H1 (cell line): Measurements from ENCODE around the gene CACNA1C. TPM values are rescaled to one million over a fixed set of nuclear protein-coding genes. Genes with fewer than 3 reads are reported as not detected.
A peak's percentile ranks its signal among the peaks of the same experiment; 100 is the strongest.

Experiments
- CTCF ChIA-PET: fragments of 300-600 bp; sonication (Branson Sonifier 250); formaldehyde crosslinking; loops from one replicate; lab custom pipeline; 2021; ENCODE audit not compliant: partially characterized antibody; lab: Charles Lee
- POLR2A ChIA-PET: fragments of 300-600 bp; sonication (Branson Sonifier 250); formaldehyde crosslinking; loops from one replicate; lab custom pipeline; 2021; ENCODE audit warnings: inconsistent platforms; ENCODE audit not compliant: partially characterized antibody; lab: Charles Lee
- DNase-seq, 2 experiments: peaks; one replicate each; pipeline versions ENCODE4 v3.0.0 to v3.0.0-alpha.2; 2010 to 2022; ENCODE audit warnings: low spot score in 2 of 2, low read depth in 1 of 2, mixed read lengths in 1 of 2
- FAIRE-seq: peaks from 2 replicates; lab custom pipeline; 2011; peaks lifted over from hg19 to GRCh38; lab: Jason Lieb, UNC
- H2AFZ ChIP-seq: 2 replicates; pipeline ENCODE4 v1.8.1; 2012; ENCODE audit warnings: low read length, inconsistent platforms
- H2AK5ac ChIP-seq: 2 replicates; pipeline ENCODE4 v1.6.1; 2013; ENCODE audit warnings: low read depth, low read length
- H2BK120ac ChIP-seq: replicated peaks from 2 replicates; pipeline ENCODE3; 2013; ENCODE audit warnings: low read depth, low read length, inconsistent platforms
- H2BK12ac ChIP-seq: 2 replicates; pipeline ENCODE4 v1.6.1; 2013; ENCODE audit warnings: low read depth, low read length
- H2BK15ac ChIP-seq: 2 replicates; pipeline ENCODE4 v1.6.1; 2013; ENCODE audit warnings: low read length
- H2BK20ac ChIP-seq: 2 replicates; pipeline ENCODE4 v1.6.1; 2013; ENCODE audit warnings: low read length
- H2BK5ac ChIP-seq: 2 replicates; pipeline ENCODE4 v1.6.1; 2013; ENCODE audit warnings: low read depth, low read length
- H3K14ac ChIP-seq: 2 replicates; pipeline ENCODE4 v1.6.1; 2013; ENCODE audit warnings: inconsistent platforms; ENCODE audit not compliant: insufficient read length
- H3K18ac ChIP-seq: 2 replicates; pipeline ENCODE4 v1.6.1; 2013; ENCODE audit warnings: low read length; ENCODE audit errors: extremely low read depth
- H3K23ac ChIP-seq: 2 replicates; pipeline ENCODE4 v1.6.1; 2013; ENCODE audit warnings: inconsistent platforms; ENCODE audit not compliant: insufficient read length
- H3K23me2 ChIP-seq: 2 replicates; pipeline ENCODE4 v1.6.1; 2013; ENCODE audit warnings: low read depth, low read length
- H3K27ac ChIP-seq: 2 replicates; pipeline ENCODE4 v1.6.1; 2011; ENCODE audit warnings: low read depth, low read length, inconsistent platforms
- H3K27me3 ChIP-seq, 4 experiments: replicated peaks in 1 of 4; 1 replicate in 1 of 4; 2 replicates in 3 of 4; pipeline versions ENCODE4 v1.6.1 to v1.8.1; 2011 to 2013; ENCODE audit warnings: low read length in 3 of 4, mild to moderate bottlenecking in 3 of 4, inconsistent platforms in 2 of 4, mixed read lengths in 2 of 4, moderate library complexity in 1 of 4; ENCODE audit not compliant: control insufficient read depth in 3 of 4, insufficient read depth in 3 of 4; ENCODE audit errors: extremely low read depth in 1 of 4
- H3K36me3 ChIP-seq, 4 experiments: 2 replicates each; pipeline versions ENCODE4 v1.6.1 to v1.8.1; 2011 to 2013; ENCODE audit warnings: mild to moderate bottlenecking in 4 of 4, low read length in 3 of 4, moderate library complexity in 2 of 4, control low read depth in 1 of 4, inconsistent platforms in 1 of 4; ENCODE audit not compliant: insufficient read depth in 4 of 4, control insufficient read depth in 2 of 4
- H3K4ac ChIP-seq: replicated peaks from 2 replicates; pipeline ENCODE3; 2013; ENCODE audit warnings: low read length, low read depth, mixed read lengths, inconsistent platforms; ENCODE audit not compliant: insufficient read length
- H3K4me1 ChIP-seq, 4 experiments: replicated peaks in 1 of 4; 1 replicate in 1 of 4; 2 replicates in 3 of 4; pipeline versions ENCODE4 v1.6.1 to v1.8.1; 2011 to 2013; ENCODE audit warnings: low read length in 3 of 4, inconsistent platforms in 2 of 4, mixed read lengths in 1 of 4; ENCODE audit not compliant: insufficient read depth in 4 of 4, control insufficient read depth in 3 of 4
- H3K4me2 ChIP-seq, 2 experiments: 2 replicates each; pipeline versions ENCODE4 v1.6.1 to v1.8.1; 2011 to 2013; ENCODE audit warnings: low read depth in 2 of 2, low read length in 2 of 2, control low read depth in 1 of 2, inconsistent platforms in 1 of 2, mild to moderate bottlenecking in 1 of 2; ENCODE audit not compliant: insufficient read depth in 1 of 2
- H3K4me3 ChIP-seq, 4 experiments: fragments of 200-600, 300-600 bp in 1 of 4; sonication (generic), shearing (Covaris generic), sonication (Bioruptor Twin) in 1 of 4; 2 replicates each; pipeline versions ENCODE4 v1.5.1 to v1.8.1; 2011 to 2016; ENCODE audit warnings: low read length in 4 of 4, low read depth in 3 of 4, control low read depth in 2 of 4, inconsistent platforms in 2 of 4, mild to moderate bottlenecking in 2 of 4, mixed read lengths in 1 of 4, moderate library complexity in 1 of 4; ENCODE audit not compliant: insufficient read depth in 2 of 4; ENCODE audit errors: extremely low read depth in 1 of 4
- H3K56ac ChIP-seq: replicated peaks from 2 replicates; pipeline ENCODE3; 2013; ENCODE audit warnings: low read depth, mild to moderate bottlenecking, mixed read lengths, low read length, inconsistent platforms; ENCODE audit not compliant: insufficient read length
- H3K79me1 ChIP-seq: 2 replicates; pipeline ENCODE4 v1.6.1; 2013; ENCODE audit warnings: low read depth, low read length, control low read depth
- H3K79me2 ChIP-seq, 2 experiments: 2 replicates each; pipeline versions ENCODE4 v1.6.1 to v1.8.1; 2012 to 2013; ENCODE audit warnings: low read length in 2 of 2, mild to moderate bottlenecking in 2 of 2, inconsistent platforms in 1 of 2; ENCODE audit not compliant: insufficient read depth in 2 of 2, control insufficient read depth in 1 of 2
- H3K9ac ChIP-seq, 4 experiments: replicated peaks in 1 of 4; 1 replicate in 1 of 4; 2 replicates in 3 of 4; pipeline versions ENCODE4 v1.6.1 to v1.8.1; 2011 to 2013; ENCODE audit warnings: low read depth in 3 of 4, low read length in 3 of 4, control low read depth in 2 of 4, mild to moderate bottlenecking in 2 of 4, moderate library complexity in 2 of 4, inconsistent platforms in 1 of 4; ENCODE audit errors: extremely low read depth in 1 of 4
- H3K9me3 ChIP-seq, 2 experiments: 2 replicates each; pipeline versions ENCODE4 v1.6.1 to v1.8.1; 2012 to 2013; ENCODE audit warnings: mild to moderate bottlenecking in 2 of 2, moderate library complexity in 2 of 2, control low read depth in 1 of 2, inconsistent platforms in 1 of 2, low read depth in 1 of 2, low read length in 1 of 2, mixed read lengths in 1 of 2; ENCODE audit not compliant: insufficient read depth in 2 of 2
- H4K20me1 ChIP-seq, 2 experiments: replicated peaks in 1 of 2; 2 replicates each; pipeline versions ENCODE3 to v1.8.1; 2011 to 2013; ENCODE audit warnings: inconsistent platforms in 2 of 2, low read length in 2 of 2, mild to moderate bottlenecking in 1 of 2; ENCODE audit not compliant: insufficient read depth in 2 of 2, control insufficient read depth in 1 of 2
- H4K5ac ChIP-seq: 2 replicates; pipeline ENCODE4 v1.6.1; 2013; ENCODE audit warnings: low read length, low read depth, mixed read lengths, inconsistent platforms; ENCODE audit not compliant: insufficient read length
- H4K8ac ChIP-seq: 2 replicates; pipeline ENCODE4 v1.8.0; 2013; ENCODE audit warnings: mild to moderate bottlenecking, moderate library complexity, low read length, inconsistent platforms; ENCODE audit not compliant: insufficient read depth; ENCODE audit errors: extremely low read depth
- H4K91ac ChIP-seq: replicated peaks from 2 replicates; pipeline ENCODE3; 2013; ENCODE audit warnings: low read length, mixed read lengths, inconsistent platforms; ENCODE audit not compliant: insufficient read length
- ATF3 ChIP-seq: IDR thresholded peaks from 2 replicates; pipeline ENCODE4 v1.6.1; 2011; ENCODE audit warnings: low read depth, mild to moderate bottlenecking, low read length; ENCODE audit not compliant: insufficient read depth
- BRCA1 ChIP-seq: IDR thresholded peaks from 2 replicates; pipeline ENCODE4 v1.6.1; 2012; ENCODE audit warnings: low read depth, low read length, improper control_type of control experiment
- FOSL1 ChIP-seq: IDR thresholded peaks from 2 replicates; pipeline ENCODE4 v1.6.1; 2011; ENCODE audit warnings: mild to moderate bottlenecking, low read depth, low read length, moderate library complexity; ENCODE audit not compliant: insufficient read depth
- GABPA ChIP-seq: IDR thresholded peaks from 2 replicates; pipeline ENCODE4 v1.6.1; 2011; ENCODE audit warnings: mild to moderate bottlenecking, low read length, moderate library complexity, borderline replicate concordance; ENCODE audit not compliant: insufficient read depth
- KDM1A ChIP-seq: fragments of 200-600, 300-600 bp; sonication (generic); IDR thresholded peaks from 2 replicates; pipeline ENCODE4 v1.7.1; 2016; ENCODE audit warnings: mild to moderate bottlenecking, low read length, borderline replicate concordance
- MAFK ChIP-seq: IDR thresholded peaks from 2 replicates; pipeline ENCODE4 v1.6.1; 2012; ENCODE audit warnings: low read depth, mild to moderate bottlenecking, improper control_type of control experiment, low read length
- NRF1 ChIP-seq: IDR thresholded peaks from 2 replicates; pipeline ENCODE4 v1.6.1; 2011; ENCODE audit warnings: mild to moderate bottlenecking, low read depth, low read length, improper control_type of control experiment
- SIRT6 ChIP-seq: IDR thresholded peaks from one replicate; pipeline ENCODE4 v1.7.1; 2012; ENCODE audit warnings: low read length, inconsistent platforms
- SIX5 ChIP-seq: IDR thresholded peaks from 2 replicates; pipeline ENCODE4 v1.6.1; 2011; ENCODE audit warnings: mild to moderate bottlenecking, low read depth, low read length
- SP1 ChIP-seq: IDR thresholded peaks from 2 replicates; pipeline ENCODE4 v1.6.1; 2011; ENCODE audit warnings: low read depth, low read length
- SP4 ChIP-seq: IDR thresholded peaks from 2 replicates; pipeline ENCODE4 v1.6.1; 2012; ENCODE audit warnings: low read length, inconsistent platforms
- TCF12 ChIP-seq: IDR thresholded peaks from 2 replicates; pipeline ENCODE4 v1.6.1; 2011; ENCODE audit warnings: low read depth, mild to moderate bottlenecking, low read length
- WGBS, 2 experiments: shearing (Covaris generic) in 1 of 2; methylation state at CpG; one replicate each; pipeline versions ENCODE4 v1.1.6 to v1.1.7; 2013 to 2015; ENCODE audit warnings: low lambda C conversion rate in 2 of 2, mixed read lengths in 2 of 2, inconsistent platforms in 1 of 2, low coverage in 1 of 2, missing lambda C conversion rate in 1 of 2; ENCODE audit not compliant: insufficient replicate concordance in 2 of 2, insufficient coverage in 1 of 2, insufficient read length in 1 of 2; ENCODE audit errors: extremely low coverage in 1 of 2, missing lambda C conversion rate in 1 of 2; 5-methylcytosine and 5-hydroxymethylcytosine counted together
- polyA plus RNA-seq, 7 experiments: library from polyadenylated mRNA; depleted of rRNA in 3 of 7; stranded (reverse) in 5 of 7; unstranded in 2 of 7; fragments of >200 nt in 5 of 7; fragments of 200-250 nt in 2 of 7; gene quantifications; 1 replicate in 5 of 7; 2 replicates in 1 of 7; 4 replicates in 1 of 7; pipeline versions ENCODE4 v1.2.1 to v1.2.3, GENCODE V29; 2011 to 2013; ENCODE audit warnings: missing spikeins in 2 of 7, mixed read lengths in 2 of 7
- total RNA-seq: library from RNA; stranded (reverse); fragmentation: NEBNext Ultra II Directional; extraction: Animal tissue kit (Norgen Biotek cat#: 25700); gene quantifications from 2 replicates; pipeline ENCODE4 v1.2.1, GENCODE V29; 2021

The CACNA1C gene
- total and polyA plus RNA-seq, 2 of the 8 experiments (the other 6 are each of a cell fraction or from before 2014, with no cell fraction given) = 1.3 TPM

GRCh38 chr12:2503036-2503435 lies 450.2 kb downstream of the CACNA1C start:
- Histone ChIP-seq H2AK5ac (no peak overlapping the region), H3K4me2 (no peak overlapping the region), H3K79me2 (no peaks in the 10 kb centered on the region), H2BK20ac (no peak overlapping the region), H3K4me1 (0 out of 7 replicates have a peak, but pooled peaks cover 0 to 2% (median 0%) of the 10 kb centered on the region in 4 experiments), H3K4ac (no peak overlapping the region), H3K27ac (no peak overlapping the region), H3K36me3 (no peaks in the 10 kb centered on the region), H3K79me1 (no peaks in the 10 kb centered on the region), H4K5ac (no peak overlapping the region), H3K23ac (no peak overlapping the region), H2BK120ac (no peak overlapping the region), H3K4me3 (no peak overlapping the region), H4K91ac (no peak overlapping the region), H2BK5ac (no peak overlapping the region), H3K27me3 (no peaks in the 10 kb centered on the region), H3K14ac (no peak overlapping the region), H3K9me3 (no peaks in the 10 kb centered on the region), H3K23me2 (no peaks in the 10 kb centered on the region), H2BK12ac (no peak overlapping the region), H3K9ac (0 out of 7 replicates have a peak overlapping the region, but pooled peaks of 1 of the 4 experiments have one; percentile 4), H4K20me1 (no peaks in the 10 kb centered on the region), H3K18ac (no peak overlapping the region), H2BK15ac (no peak overlapping the region), H3K56ac (no peak overlapping the region), H4K8ac (no peak overlapping the region), H2AFZ (no peak overlapping the region)
- ChIA-PET POLR2A (no interaction called here), CTCF (interaction anchor here (0.6 to 1.9 kb wide), 6 partner anchors 11 to 213 kb away, joined by 3 to 5 read pairs (median 4); no protein-coding TSS in a partner anchor)
- FAIRE-seq = no peak
- WGBS, 2 experiments = 82% methylated on average over 5 of the region's 5 CpGs; no CpG with 5 or more reads in 1 of the 2 experiments
- DNase-seq = no peak
- TF ChIP-seq TCF12 (no peak), SIX5 (no peak), BRCA1 (no peak), MAFK (no peak), ATF3 (no peak), NRF1 (no peak), SIRT6 (no peak), KDM1A (no peak), SP1 (no peak), SP4 (no peak), GABPA (no peak), FOSL1 (no peak)
